Effector CD4-positive, alpha-beta T cell (primary cell): ENCODE results near the gene QRSL1.
"Not testable (repeated sequence)": the region's sequence is repeated elsewhere in the genome, so short reads cannot be mapped to it uniquely, and the experiment has no call there.

ENCODE experiments used
- DNase-seq: peaks from one replicate; pipeline ENCODE4 v3.0.0-alpha.2; 2020

QRSL1 gene

GRCh38 chr6:106685833-106686232, 56.5 kb downstream of the QRSL1 start:
- no peak for DNase-seq

DNA sequence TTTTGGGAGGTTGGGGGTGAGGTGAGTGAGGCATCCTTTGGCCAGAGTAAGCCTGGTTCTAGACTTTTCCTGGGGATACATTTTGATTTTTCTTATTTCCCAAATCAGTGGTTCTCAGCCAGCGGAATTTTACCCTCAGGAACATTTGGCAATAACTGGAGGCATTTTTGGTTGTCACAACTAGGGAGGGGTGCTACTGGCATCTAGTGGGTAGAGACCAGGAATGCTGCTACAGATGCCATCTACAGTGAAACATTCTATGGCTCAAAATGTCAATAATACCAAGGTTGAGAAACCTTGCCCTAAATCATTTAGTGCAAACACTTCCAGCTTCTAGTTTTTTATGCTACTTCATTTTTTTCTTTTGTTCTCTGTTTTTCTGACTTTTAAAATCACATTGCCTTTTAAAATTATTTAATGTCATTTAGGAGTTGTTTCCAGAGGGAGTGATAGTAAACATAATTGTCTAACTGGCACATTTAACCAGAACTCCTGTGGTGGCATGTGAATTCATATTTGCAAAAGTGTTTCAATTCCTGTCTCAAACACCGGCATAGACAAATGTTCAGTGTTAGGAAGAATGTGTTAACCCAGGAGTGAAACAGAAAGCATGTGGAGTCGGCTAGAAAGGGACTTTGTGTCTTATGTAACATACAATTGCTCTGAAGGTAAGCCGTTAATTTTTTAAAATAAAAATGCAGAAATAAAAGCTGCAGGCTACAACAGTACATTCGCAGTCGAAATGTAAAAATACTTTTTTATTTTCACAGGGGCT, 59.0 kb downstream of the QRSL1 start:
- DNase-seq = no peak

GRCh38 chr6:106692112-106692818, 62.9 kb downstream of the QRSL1 start:
- no peak for DNase-seq

DNA sequence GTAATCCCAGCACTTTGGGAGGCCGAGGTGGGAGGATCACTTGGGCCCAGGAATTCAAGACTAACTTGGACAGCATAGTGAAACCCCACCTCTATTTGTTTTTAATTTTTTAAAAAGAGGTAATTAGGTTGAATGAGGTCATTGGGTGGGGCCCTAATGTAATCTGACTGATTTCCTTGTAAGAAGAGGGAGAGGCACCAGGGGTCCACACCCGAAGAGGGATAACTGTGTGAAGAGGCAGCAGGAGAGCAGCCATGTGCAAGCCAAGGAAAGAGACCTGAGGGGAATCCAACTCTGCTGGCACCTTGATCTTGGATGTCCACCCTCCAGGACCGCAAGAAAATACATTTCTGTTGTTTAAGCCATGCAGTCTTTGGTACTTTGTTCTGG, 63.4 kb downstream of the QRSL1 start:
- DNase-seq = no peak

- DNase-seq = no peak
Observed at GRCh38 chr6:106693418-106693817, 64.0 kb downstream of the QRSL1 start.

- DNase-seq = no peak
Observed at GRCh38 chr6:106694343-106694742, 65.0 kb downstream of the QRSL1 start.

- DNase-seq = no peak
Observed at GRCh38 chr6:106700581-106700980, 71.2 kb downstream of the QRSL1 start.

GRCh38 chr6:106701201-106701600, 71.8 kb downstream of the QRSL1 start:
- not testable (repeated sequence) for DNase-seq

- DNase-seq = no peak
Observed at GRCh38 chr6:106702046-106702445, 72.7 kb downstream of the QRSL1 start.

DNA sequence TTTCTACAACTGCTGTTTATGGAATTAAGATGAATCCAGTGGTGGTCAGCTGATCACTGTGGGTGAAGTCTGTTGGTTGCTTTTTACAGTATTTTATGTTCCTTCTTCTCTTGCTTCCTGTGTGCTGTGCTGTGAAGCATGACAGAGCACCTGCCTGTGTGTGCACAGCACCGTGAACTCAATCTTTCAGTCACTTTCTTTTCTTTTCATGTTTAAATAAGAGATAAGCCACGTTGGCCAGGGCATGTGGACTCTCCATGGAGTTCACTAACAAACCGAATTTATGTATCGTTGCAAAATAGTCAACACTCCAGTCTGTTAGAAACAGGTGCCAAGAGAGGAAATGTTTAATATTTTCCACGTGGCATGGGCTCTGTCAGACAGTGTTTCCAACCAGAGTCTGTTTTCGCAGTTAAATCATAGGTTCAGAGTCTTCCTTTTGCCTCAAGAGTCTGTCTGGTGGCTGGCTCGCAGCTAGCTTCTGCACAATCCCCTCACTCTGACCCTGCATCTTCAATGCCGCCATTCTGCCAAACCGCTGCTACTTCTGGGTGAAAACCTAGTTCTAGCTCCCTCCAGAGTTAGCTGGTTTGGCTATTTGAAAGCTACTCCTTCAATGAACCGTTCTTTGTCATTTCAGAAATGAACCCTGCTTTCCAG, 73.2 kb downstream of the QRSL1 start:
- DNase-seq = no peak

DNA sequence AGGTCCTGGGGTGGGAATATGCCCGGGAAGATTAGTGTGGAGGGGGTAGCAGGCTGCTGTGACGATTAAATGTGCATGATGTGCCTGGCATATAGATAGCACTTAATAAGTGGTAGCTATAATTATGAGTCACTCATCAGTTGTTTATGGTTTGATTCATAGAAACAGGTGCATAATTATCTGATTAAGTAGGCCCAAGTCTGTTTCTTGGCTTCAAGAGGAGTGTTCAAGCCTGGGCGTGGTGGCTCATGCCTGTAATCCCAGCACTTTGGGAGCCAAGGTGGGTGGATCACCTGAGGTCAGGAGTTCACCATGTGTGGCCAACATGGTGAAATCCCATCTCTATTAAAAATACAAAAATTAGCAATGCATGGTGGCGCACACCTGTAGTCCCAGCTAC, 74.9 kb downstream of the QRSL1 start:
- no peak for DNase-seq

- DNase-seq = no peak
Observed at GRCh38 chr6:106705156-106705555, 75.8 kb downstream of the QRSL1 start.

DNA sequence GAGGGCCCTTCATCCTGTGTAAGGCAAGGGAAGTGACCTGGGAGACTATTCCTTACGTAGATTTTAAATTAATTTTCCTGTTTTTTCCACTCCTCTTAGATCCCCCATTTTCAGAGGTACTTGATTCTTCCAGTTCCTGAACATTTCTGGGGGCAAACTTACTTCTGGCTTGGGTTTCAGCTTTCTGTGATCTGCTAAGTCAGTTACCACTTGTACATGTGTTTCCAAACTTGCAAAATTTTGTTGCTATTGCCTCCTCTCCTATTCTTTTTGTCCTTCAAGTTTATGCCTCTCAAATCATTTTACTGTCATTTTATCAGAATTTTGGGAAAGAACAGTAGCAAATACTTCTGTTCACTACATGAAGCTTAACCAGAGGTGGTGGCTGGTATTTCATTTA, 81.2 kb downstream of the QRSL1 start:
- DNase-seq = no peak

- DNase-seq = no peak
Observed at GRCh38 chr6:106714281-106714680, 84.9 kb downstream of the QRSL1 start.

GRCh38 chr6:106715922-106716321, 86.5 kb downstream of the QRSL1 start:
- no peak for DNase-seq

DNA sequence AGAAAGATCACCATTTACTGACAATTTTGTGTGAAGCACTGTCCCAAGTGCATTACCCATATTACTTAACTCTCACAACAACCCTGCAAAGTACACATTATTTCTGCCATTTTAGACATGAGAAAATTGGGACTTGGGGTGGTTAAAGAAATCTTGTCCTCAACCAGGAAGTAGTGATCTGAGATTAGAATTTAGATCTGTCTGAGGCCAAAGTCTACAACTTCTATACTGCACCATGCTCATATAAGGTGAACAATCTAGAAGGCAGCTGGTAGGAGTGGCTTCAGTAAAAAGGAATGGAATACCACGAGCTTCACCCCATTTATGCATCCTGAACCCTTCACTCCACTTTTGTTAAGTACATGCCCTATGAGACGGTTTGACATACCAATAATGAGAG, 87.6 kb downstream of the QRSL1 start:
- no peak for DNase-seq
